ENCODE measurements around the gene SUN2. TPM values are rescaled to one million over a fixed set of nuclear protein-coding genes. Genes with fewer than 3 reads are reported as not detected.

Gene SUN2
- total RNA-seq, 1 donor from 2014 or later = 146 TPM

GRCh38 chr22:38734421-38735100, 21.2 kb downstream of the SUN2 start:
- no peaks in the 10 kb centered on the region for H3K27me3 Mint-ChIP-seq (ENCODE audit: insufficient read depth)

GRCh38 chr22:38733724-38734381, 21.9 kb downstream of the SUN2 start:
- no peak for DNase-seq (ENCODE audit: low spot score)
- intact Hi-C loops (cut with micrococcal nuclease) = no loop called here
- peak overlapping the region; percentile 70 for H3K27ac Mint-ChIP-seq
- H3K36me3 Mint-ChIP-seq (ENCODE audit: low read depth) = peaks cover 47% of the 10 kb centered on the region
- H3K4me3 Mint-ChIP-seq = no peak overlapping the region
- H3K27me3 Mint-ChIP-seq (ENCODE audit: insufficient read depth) = no peaks in the 10 kb centered on the region
- H3K9me3 Mint-ChIP-seq = no peaks in the 10 kb centered on the region
- peaks cover 50% of the 10 kb centered on the region for H3K4me1 Mint-ChIP-seq (ENCODE audit: low read depth)

More at GRCh38 chr22:38734421-38735100, 21.2 kb downstream of the SUN2 start:
- Mint-ChIP-seq H3K4me3 (no peak overlapping the region), H3K27ac (peak overlapping the region; percentile 67), H3K9me3 (no peaks in the 10 kb centered on the region), H3K4me1 (ENCODE audit: low read depth) (peaks cover 50% of the 10 kb centered on the region), H3K36me3 (ENCODE audit: low read depth) (peaks cover 45% of the 10 kb centered on the region)
- intact Hi-C loops (cut with micrococcal nuclease) = no loop called here
- no peak for DNase-seq (ENCODE audit: low spot score)

- peaks cover 46% of the 10 kb centered on the region for H3K36me3 Mint-ChIP-seq (ENCODE audit: low read depth)
- H3K27ac Mint-ChIP-seq = peak overlapping the region; percentile 70
- no peaks in the 10 kb centered on the region for H3K9me3 Mint-ChIP-seq
- H3K4me3 Mint-ChIP-seq = no peak overlapping the region
- no peak for DNase-seq (ENCODE audit: low spot score)
- intact Hi-C loops (cut with micrococcal nuclease) = no loop called here
- H3K27me3 Mint-ChIP-seq (ENCODE audit: insufficient read depth) = no peaks in the 10 kb centered on the region
- peaks cover 49% of the 10 kb centered on the region for H3K4me1 Mint-ChIP-seq (ENCODE audit: low read depth)
Observed at GRCh38 chr22:38733329-38733723, 22.5 kb downstream of the SUN2 start.

- Mint-ChIP-seq H3K27ac (no peak overlapping the region), H3K9me3 (no peaks in the 10 kb centered on the region), H3K27me3 (ENCODE audit: insufficient read depth) (no peaks in the 10 kb centered on the region), H3K4me3 (no peak overlapping the region), H3K4me1 (ENCODE audit: low read depth) (peaks cover 39% of the 10 kb centered on the region), H3K36me3 (ENCODE audit: low read depth) (peaks cover 44% of the 10 kb centered on the region)
- intact Hi-C loops (cut with micrococcal nuclease) = no loop called here
- no peak for DNase-seq (ENCODE audit: low spot score)
Observed at GRCh38 chr22:38732251-38732815, 23.5 kb downstream of the SUN2 start.

- no peaks in the 10 kb centered on the region for H3K27me3 Mint-ChIP-seq (ENCODE audit: insufficient read depth)
- DNase-seq (ENCODE audit: low spot score) = no peak
- no peaks in the 10 kb centered on the region for H3K9me3 Mint-ChIP-seq
- peaks cover 33% of the 10 kb centered on the region for H3K4me1 Mint-ChIP-seq (ENCODE audit: low read depth)
- no peak overlapping the region for H3K4me3 Mint-ChIP-seq
- intact Hi-C loops (cut with micrococcal nuclease) = no loop called here
- no peak overlapping the region for H3K27ac Mint-ChIP-seq
- H3K36me3 Mint-ChIP-seq (ENCODE audit: low read depth) = peaks cover 47% of the 10 kb centered on the region
Observed at GRCh38 chr22:38731703-38732161, 24.1 kb downstream of the SUN2 start.

GRCh38 chr22:38730411-38730871, 25.4 kb downstream of the SUN2 start:
- H3K27ac Mint-ChIP-seq = peak overlapping the region; percentile 70
- H3K9me3 Mint-ChIP-seq = no peaks in the 10 kb centered on the region
- peaks cover 20% of the 10 kb centered on the region for H3K4me1 Mint-ChIP-seq (ENCODE audit: low read depth)
- peaks cover 52% of the 10 kb centered on the region for H3K36me3 Mint-ChIP-seq (ENCODE audit: low read depth)
- DNase-seq (ENCODE audit: low spot score) = no peak
- intact Hi-C loops (cut with micrococcal nuclease) = no loop called here
- no peak overlapping the region for H3K4me3 Mint-ChIP-seq
- no peaks in the 10 kb centered on the region for H3K27me3 Mint-ChIP-seq (ENCODE audit: insufficient read depth)

- H3K4me1 Mint-ChIP-seq (ENCODE audit: low read depth) = peaks cover 15% of the 10 kb centered on the region
- no peak for DNase-seq (ENCODE audit: low spot score)
- intact Hi-C loops (cut with micrococcal nuclease) = no loop called here
- no peaks in the 10 kb centered on the region for H3K9me3 Mint-ChIP-seq
- no peak overlapping the region for H3K4me3 Mint-ChIP-seq
- no peaks in the 10 kb centered on the region for H3K27me3 Mint-ChIP-seq (ENCODE audit: insufficient read depth)
- H3K27ac Mint-ChIP-seq = peak overlapping the region; percentile 70
- H3K36me3 Mint-ChIP-seq (ENCODE audit: low read depth) = peaks cover 54% of the 10 kb centered on the region
Observed at GRCh38 chr22:38729946-38730345, 25.9 kb downstream of the SUN2 start.

GRCh38 chr22:38728871-38729796, 26.7 kb downstream of the SUN2 start:
- Mint-ChIP-seq H3K27ac (no peak overlapping the region), H3K4me1 (ENCODE audit: low read depth) (peaks cover 9% of the 10 kb centered on the region), H3K4me3 (no peak overlapping the region), H3K27me3 (ENCODE audit: insufficient read depth) (no peaks in the 10 kb centered on the region), H3K36me3 (ENCODE audit: low read depth) (peaks cover 55% of the 10 kb centered on the region), H3K9me3 (no peaks in the 10 kb centered on the region)
- no peak for DNase-seq (ENCODE audit: low spot score)
- intact Hi-C loops (cut with micrococcal nuclease) = no loop called here

- no peak for DNase-seq (ENCODE audit: low spot score)
- H3K4me1 Mint-ChIP-seq (ENCODE audit: low read depth) = no peaks in the 10 kb centered on the region
- H3K4me3 Mint-ChIP-seq = no peak overlapping the region
- H3K36me3 Mint-ChIP-seq (ENCODE audit: low read depth) = peaks cover 64% of the 10 kb centered on the region
- no peak overlapping the region for H3K27ac Mint-ChIP-seq
- no peaks in the 10 kb centered on the region for H3K9me3 Mint-ChIP-seq
- intact Hi-C loops (cut with micrococcal nuclease) = no loop called here
- H3K27me3 Mint-ChIP-seq (ENCODE audit: insufficient read depth) = no peaks in the 10 kb centered on the region
Observed at GRCh38 chr22:38727530-38728451, 28.0 kb downstream of the SUN2 start.

- DNase-seq (ENCODE audit: low spot score) = no peak
- no peak overlapping the region for H3K4me3 Mint-ChIP-seq
- intact Hi-C loops (cut with micrococcal nuclease) = no loop called here
Observed at GRCh38 chr22:38727123-38727522, 28.7 kb downstream of the SUN2 start.

GRCh38 chr22:38725900-38726655, 29.7 kb downstream of the SUN2 start:
- peaks cover 66% of the 10 kb centered on the region for H3K36me3 Mint-ChIP-seq (ENCODE audit: low read depth)
- no peak overlapping the region for H3K27ac Mint-ChIP-seq

More at GRCh38 chr22:38727123-38727522, 28.7 kb downstream of the SUN2 start:
- Mint-ChIP-seq H3K4me1 (ENCODE audit: low read depth) (no peaks in the 10 kb centered on the region), H3K36me3 (ENCODE audit: low read depth) (peaks cover 66% of the 10 kb centered on the region), H3K27me3 (ENCODE audit: insufficient read depth) (no peaks in the 10 kb centered on the region), H3K27ac (no peak overlapping the region), H3K9me3 (no peaks in the 10 kb centered on the region)

More at GRCh38 chr22:38725900-38726655, 29.7 kb downstream of the SUN2 start:
- H3K4me3 Mint-ChIP-seq = no peak overlapping the region
- no peaks in the 10 kb centered on the region for H3K9me3 Mint-ChIP-seq
- H3K4me1 Mint-ChIP-seq (ENCODE audit: low read depth) = no peaks in the 10 kb centered on the region
- no peaks in the 10 kb centered on the region for H3K27me3 Mint-ChIP-seq (ENCODE audit: insufficient read depth)
- intact Hi-C loops (cut with micrococcal nuclease) = no loop called here
- DNase-seq (ENCODE audit: low spot score) = no peak
